ENCODE measurements around the gene ZNF649. TPM values are rescaled to one million over a fixed set of nuclear protein-coding genes. Genes with fewer than 3 reads are reported as not detected.
"Not testable (repeated sequence)": the region's sequence is repeated elsewhere in the genome, so short reads cannot be mapped to it uniquely, and the experiment has no call there.

Gene ZNF649
- polyA plus RNA-seq, 1 donor from 2014 or later, result 9.8 TPM

DNA sequence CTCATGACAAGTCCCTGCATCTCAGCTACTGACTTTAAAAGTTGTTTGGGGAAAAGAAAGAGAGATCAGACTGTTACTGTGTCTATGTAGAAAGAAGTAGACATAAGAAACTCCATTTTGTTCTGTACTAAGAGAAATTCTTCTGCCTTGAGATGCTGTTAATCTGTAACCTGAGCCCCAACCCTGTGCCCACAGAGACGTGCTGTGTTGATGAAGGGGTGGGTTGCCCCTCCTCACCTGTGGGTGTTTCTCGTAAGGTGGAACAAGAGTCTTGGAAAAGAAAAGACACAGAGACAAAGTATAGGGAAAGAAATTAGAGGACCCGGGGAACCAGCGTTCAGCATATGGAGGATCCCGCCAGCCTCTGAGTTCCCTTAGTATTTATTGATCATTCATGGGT, 3.2 kb upstream of the ZNF649 start:
- H3K4me3 Mint-ChIP-seq, result not testable (repeated sequence)

DNA sequence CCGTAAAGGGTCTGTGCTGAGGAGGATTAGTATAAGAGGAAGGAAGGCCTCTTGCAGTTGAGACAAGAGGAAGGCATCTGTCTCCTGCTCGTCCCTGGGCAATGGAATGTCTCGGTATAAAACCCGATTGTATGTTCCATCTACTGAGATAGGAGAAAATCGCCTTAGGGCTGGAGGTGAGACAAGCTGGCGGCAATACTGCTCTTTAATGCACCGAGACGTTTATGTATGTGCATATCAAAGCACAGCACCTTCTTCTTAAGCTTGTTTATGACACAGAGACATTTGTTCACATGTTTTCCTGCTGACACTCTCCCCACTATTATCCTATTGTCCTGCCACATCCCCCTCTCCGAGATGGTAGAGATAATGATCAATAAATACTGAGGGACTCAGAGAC, 1.3 kb upstream of the ZNF649 start:
- H3K4me1 Mint-ChIP-seq, result peaks cover 11 to 19% (median 16%) of the 10 kb centered on the region in 3 donors
- not testable (repeated sequence) for H3K36me3 Mint-ChIP-seq, H3K27ac Mint-ChIP-seq
- peaks cover 15% of the 10 kb centered on the region for H3K27me3 Mint-ChIP-seq
- H3K4me3 Mint-ChIP-seq, result peak overlapping the region in 2 of 4 donors; percentile 41 to 60
- H3K9me3 Mint-ChIP-seq, result peaks cover 8 to 42% (median 41%) of the 10 kb centered on the region in 3 donors

More for the DNA sequence above, 3.2 kb upstream of the ZNF649 start:
- peaks cover 15% of the 10 kb centered on the region for H3K27me3 Mint-ChIP-seq
- peaks cover 11 to 16% (median 13%) of the 10 kb centered on the region in 3 donors for H3K4me1 Mint-ChIP-seq
- H3K27ac Mint-ChIP-seq, H3K36me3 Mint-ChIP-seq: not testable (repeated sequence)
- peaks cover 13 to 46% (median 41%) of the 10 kb centered on the region in 3 donors for H3K9me3 Mint-ChIP-seq

DNA sequence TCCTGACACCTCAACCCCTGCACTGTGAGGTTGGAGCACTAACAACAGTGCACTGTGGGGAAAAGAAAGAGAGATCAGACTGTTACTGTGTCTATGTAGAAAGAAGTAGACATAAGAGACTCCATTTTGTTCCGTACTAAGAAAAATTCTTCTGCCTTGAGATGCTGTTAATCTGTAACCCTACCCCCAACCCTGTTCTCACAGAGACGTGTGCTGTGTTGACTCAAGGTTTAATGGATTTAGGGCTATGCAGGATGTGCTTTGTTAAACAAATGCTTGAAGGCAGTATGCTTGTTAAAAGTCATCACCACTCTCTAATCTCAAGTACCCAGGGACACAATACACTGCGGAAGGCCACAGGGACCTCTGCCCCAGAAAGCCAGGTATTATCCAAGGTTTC, 822 bp upstream of the ZNF649 start:
- H3K4me3 Mint-ChIP-seq, result peak overlapping the region in 1 of 4 donors; percentile 41
- peaks cover 11 to 19% (median 16%) of the 10 kb centered on the region in 3 donors for H3K4me1 Mint-ChIP-seq
- H3K9me3 Mint-ChIP-seq, result peaks cover 8 to 45% (median 44%) of the 10 kb centered on the region in 3 donors
- not testable (repeated sequence) for H3K27ac Mint-ChIP-seq
- peaks cover 15% of the 10 kb centered on the region for H3K27me3 Mint-ChIP-seq
- peaks cover 11% of the 10 kb centered on the region for H3K36me3 Mint-ChIP-seq

DNA sequence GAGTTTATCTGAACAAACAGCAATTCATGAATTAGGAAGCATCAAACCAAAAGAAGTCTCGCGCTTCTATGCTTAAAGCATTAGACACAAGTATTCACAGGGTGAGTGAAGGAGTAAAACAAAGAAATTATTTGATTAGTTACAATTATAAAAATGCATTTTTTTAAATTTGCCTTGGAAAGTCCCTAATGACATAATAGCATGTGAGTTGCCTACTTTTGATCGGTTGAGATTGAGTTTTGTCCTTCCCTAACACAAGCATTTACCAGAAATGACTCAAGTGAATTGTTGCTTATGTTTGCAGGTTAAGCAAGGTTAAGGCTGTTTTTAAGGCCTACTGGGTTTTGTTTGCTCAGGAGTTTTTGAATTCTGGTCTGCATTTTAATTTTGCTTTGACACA, 389 bp upstream of the ZNF649 start:
- Mint-ChIP-seq H3K4me3 (peak overlapping the region; percentile 93 to 100 (median 100)), H3K36me3 (peaks cover 12% of the 10 kb centered on the region), H3K4me1 (peaks cover 11 to 19% (median 16%) of the 10 kb centered on the region in 3 donors), H3K27ac (peak overlapping the region in 2 of 3 donors; percentile 36 to 92), H3K9me3 (peaks cover 8 to 49% (median 44%) of the 10 kb centered on the region in 3 donors), H3K27me3 (peaks cover 15% of the 10 kb centered on the region)

DNA sequence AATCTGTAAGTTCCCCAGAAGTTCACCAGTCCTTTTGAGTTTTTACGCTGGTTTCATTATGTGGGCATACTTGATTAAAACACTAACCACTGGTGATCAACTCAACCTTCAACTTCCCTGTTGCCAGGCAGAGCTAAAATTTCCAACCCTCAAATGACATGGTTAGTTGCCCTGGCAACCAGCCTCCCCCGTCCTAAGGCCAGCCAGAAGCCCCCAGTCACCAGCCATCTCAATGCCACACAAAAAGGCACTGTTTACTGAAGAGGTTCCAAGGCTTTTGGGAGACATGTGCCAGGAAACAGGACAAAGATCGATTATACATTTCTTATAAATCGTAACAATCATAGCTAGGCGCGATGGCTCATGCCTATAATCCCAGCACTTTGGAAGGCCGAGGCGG, 1.6 kb downstream of the ZNF649 start:
- Mint-ChIP-seq H3K27me3 (peaks cover 12% of the 10 kb centered on the region), H3K4me1 (peaks cover 11 to 19% (median 18%) of the 10 kb centered on the region in 3 donors), H3K9me3 (peaks cover 8 to 49% (median 33%) of the 10 kb centered on the region in 3 donors), H3K27ac (peak overlapping the region in 1 of 3 donors; percentile 43), H3K4me3 (peak overlapping the region; percentile 63 to 100 (median 83)), H3K36me3 (peaks cover 17% of the 10 kb centered on the region)

DNA sequence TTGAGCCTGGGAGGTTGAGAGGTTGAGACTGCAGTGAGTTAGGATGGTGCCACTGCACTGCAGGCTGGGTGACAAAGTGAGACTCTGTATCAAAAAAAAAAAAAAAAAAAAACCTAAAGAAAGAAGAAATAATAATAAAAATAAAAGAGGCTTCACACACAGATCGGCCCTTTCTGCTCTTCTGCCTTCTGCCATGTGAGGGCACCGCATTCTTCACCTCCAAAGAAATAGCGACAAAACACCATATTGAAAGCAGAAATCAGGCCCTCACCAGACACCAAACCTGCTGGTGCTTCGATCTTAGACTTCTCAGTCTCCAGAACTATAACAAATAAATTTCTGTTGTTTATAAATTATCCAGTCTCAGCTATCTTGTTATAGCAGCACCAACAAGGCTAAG, 3.0 kb downstream of the ZNF649 start:
- peak overlapping the region in 1 of 4 donors; percentile 93 for H3K4me3 Mint-ChIP-seq
- peaks cover 5 to 45% (median 32%) of the 10 kb centered on the region in 3 donors for H3K9me3 Mint-ChIP-seq
- peaks cover 2% of the 10 kb centered on the region for H3K27me3 Mint-ChIP-seq
- H3K36me3 Mint-ChIP-seq, result peaks cover 28% of the 10 kb centered on the region
- no peak overlapping the region for H3K27ac Mint-ChIP-seq
- H3K4me1 Mint-ChIP-seq, result peaks cover 11 to 19% (median 18%) of the 10 kb centered on the region in 3 donors

DNA sequence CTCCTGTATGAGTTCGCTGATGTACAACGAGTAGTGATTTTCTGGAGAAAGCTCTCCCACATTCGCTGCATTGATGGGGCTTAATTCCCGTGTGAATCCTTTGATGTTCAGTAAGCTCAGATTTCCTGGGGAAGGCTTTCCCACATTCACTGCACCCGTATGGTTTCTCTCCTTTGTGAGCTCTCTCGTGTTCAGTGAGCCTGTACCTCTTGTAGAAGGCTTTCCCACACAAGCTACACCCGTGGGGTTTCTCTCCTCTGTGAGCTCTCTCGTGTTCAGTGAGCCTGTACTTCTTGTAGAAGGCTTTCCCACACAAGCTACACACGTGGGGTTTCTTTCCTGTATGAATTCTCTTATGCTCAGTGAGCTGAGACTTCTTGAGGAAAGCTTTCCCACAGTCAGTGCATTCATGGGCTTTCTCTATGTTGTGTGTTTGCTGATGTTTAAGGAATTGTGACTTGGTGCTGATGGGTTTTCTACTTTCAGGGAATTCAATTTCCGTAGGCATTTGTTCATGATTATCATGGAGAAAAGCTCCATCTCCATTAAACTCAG, 13.5 kb downstream of the ZNF649 start:
- no peaks in the 10 kb centered on the region for H3K27me3 Mint-ChIP-seq
- H3K4me1 Mint-ChIP-seq, result peaks cover 0 to 9% (median 3%) of the 10 kb centered on the region in 3 donors
- peak overlapping the region in 1 of 3 donors; percentile 45 for H3K27ac Mint-ChIP-seq
- peaks cover 23 to 63% (median 42%) of the 10 kb centered on the region in 3 donors for H3K9me3 Mint-ChIP-seq
- H3K4me3 Mint-ChIP-seq, result peak overlapping the region in 1 of 4 donors; percentile 28
- peaks cover 54% of the 10 kb centered on the region for H3K36me3 Mint-ChIP-seq

DNA sequence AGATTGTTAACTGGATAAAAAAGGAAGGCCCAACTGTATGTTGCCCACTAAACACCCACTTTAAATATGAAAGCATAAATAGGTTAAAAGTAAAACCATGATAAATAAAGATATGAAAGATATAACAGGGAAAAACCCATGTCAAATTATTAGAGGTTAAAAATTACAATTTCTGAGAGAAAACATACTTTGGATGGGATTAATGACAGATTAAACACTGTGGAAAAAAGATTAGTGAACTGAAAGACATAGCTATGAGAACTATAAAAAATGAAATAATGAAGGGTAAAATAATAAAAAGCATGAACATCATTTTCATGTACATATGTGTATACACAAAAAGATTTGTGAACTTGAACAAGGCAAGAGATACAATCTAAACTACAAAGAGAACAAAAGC, 14.9 kb downstream of the ZNF649 start:
- peaks cover 19 to 63% (median 43%) of the 10 kb centered on the region in 3 donors for H3K9me3 Mint-ChIP-seq
- no peaks in the 10 kb centered on the region for H3K27me3 Mint-ChIP-seq
- H3K36me3 Mint-ChIP-seq, result peaks cover 41% of the 10 kb centered on the region
- no peak overlapping the region for H3K4me3 Mint-ChIP-seq
- peak overlapping the region in 1 of 3 donors; percentile 41 for H3K27ac Mint-ChIP-seq
- H3K4me1 Mint-ChIP-seq, result peaks cover 0 to 9% (median 3%) of the 10 kb centered on the region in 3 donors

DNA sequence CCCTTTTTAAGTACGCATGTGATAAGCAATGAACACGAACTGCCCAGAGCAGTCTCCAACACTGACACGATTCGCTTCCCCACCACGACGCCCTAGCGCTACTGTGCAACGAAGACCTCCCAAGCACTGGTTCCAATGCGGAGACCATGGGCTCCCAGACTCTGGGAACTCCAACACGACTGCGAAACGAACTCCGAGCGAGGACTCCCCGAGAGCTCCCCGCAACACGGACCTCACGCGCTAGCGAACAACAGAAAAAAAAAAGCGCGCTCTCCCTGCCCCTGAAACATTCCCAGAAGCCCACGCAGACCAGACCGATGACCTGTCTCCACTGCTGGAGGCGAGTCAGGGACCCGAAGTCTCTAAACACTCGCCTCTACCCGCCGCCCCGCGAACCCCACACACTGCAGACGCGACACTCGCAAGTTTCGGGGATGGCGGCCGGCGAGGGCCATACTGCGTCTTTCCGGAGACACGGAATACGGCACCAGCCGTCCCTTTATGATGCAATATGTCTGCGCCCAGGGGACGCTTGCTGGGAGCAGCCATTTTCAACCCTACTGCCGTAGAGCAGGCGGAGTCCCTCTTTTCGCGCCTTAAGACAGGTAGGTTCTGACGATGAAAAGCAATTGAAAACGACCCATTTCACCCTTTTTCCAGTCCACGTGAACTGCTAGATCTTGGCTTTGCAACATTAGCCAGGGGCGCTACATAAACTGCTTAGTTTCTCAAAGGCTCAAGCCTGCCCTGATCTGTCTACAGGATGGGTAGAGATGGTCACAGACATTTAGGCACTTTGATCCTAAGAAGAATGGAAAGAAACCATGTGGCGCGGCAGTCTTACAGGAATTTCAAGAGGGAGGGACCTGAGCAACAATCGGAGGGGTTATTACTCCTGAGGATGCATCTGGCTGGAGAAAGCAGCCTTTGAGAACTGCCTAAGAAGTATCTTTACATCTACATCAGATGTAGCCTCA, 17.0 kb downstream of the ZNF649 start, which contains the start of gene ZNF577:
Gene ZNF577 (minus strand): TSS at position 430 of the 977 bp plus-strand sequence. CDS start 7,569 bp downstream, outside the sequence.
- Mint-ChIP-seq H3K9me3 (peaks cover 11 to 58% (median 34%) of the 10 kb centered on the region in 3 donors), H3K4me3 (peak within 1 kb of the TSS; percentile 87 to 98 (median 98)), H3K4me1 (peaks cover 0 to 9% (median 3%) of the 10 kb centered on the region in 3 donors), H3K27me3 (no peaks in the 10 kb centered on the region), H3K36me3 (peaks cover 32% of the 10 kb centered on the region), H3K27ac (peak within 1 kb of the TSS; percentile 74 to 92 (median 89))

DNA sequence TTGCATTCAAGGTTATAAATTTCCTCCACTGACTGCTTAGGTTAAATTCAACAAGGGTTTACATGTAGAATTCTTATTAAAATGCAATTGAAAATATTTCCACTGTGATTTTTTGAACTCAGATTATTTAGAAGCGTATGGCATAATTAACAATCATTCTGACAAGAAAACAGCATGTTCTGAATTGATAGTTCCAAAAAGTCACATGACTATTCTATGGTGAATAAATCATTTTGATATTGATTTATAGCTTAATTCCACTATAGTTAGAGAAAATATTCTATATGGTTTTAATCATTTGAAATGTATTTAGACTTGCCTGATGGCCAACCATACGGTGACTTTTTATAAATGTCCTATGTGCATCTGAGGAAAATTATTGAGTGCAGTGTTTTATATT, 20.1 kb downstream of the ZNF649 start:
- H3K27me3 Mint-ChIP-seq, result no peaks in the 10 kb centered on the region
- no peak overlapping the region for H3K4me3 Mint-ChIP-seq
- no peak overlapping the region for H3K27ac Mint-ChIP-seq
- H3K4me1 Mint-ChIP-seq, result peaks cover 0 to 9% (median 3%) of the 10 kb centered on the region in 3 donors
- H3K36me3 Mint-ChIP-seq, result peaks cover 37% of the 10 kb centered on the region
- peaks cover 18 to 60% (median 44%) of the 10 kb centered on the region in 3 donors for H3K9me3 Mint-ChIP-seq

DNA sequence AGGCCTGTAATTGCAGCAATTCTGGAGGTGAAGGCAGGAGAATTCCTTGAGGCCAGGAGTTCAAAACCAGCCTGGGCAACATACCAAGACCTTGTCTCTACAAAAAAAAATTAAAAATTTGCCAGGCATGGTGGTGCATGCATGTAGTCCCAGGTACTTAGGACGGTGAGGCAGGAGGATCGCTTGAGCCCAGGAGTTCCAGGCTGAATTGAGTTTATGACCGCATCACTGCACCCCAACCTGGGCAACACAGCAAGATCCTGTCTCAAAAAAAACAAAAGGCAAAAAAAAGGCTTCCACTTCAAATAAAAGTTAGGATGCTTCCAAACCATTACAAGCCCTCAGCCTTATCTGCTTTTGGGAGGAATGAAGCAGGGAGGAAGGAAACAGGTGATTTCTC, 22.3 kb downstream of the ZNF649 start:
- H3K27me3 Mint-ChIP-seq, result no peaks in the 10 kb centered on the region
- H3K4me1 Mint-ChIP-seq, result peaks cover 0 to 3% (median under 1%) of the 10 kb centered on the region in 3 donors
- no peak overlapping the region for H3K4me3 Mint-ChIP-seq
- H3K9me3 Mint-ChIP-seq, result peaks cover 18 to 54% (median 48%) of the 10 kb centered on the region in 3 donors
- peaks cover 43% of the 10 kb centered on the region for H3K36me3 Mint-ChIP-seq
- no peak overlapping the region for H3K27ac Mint-ChIP-seq

DNA sequence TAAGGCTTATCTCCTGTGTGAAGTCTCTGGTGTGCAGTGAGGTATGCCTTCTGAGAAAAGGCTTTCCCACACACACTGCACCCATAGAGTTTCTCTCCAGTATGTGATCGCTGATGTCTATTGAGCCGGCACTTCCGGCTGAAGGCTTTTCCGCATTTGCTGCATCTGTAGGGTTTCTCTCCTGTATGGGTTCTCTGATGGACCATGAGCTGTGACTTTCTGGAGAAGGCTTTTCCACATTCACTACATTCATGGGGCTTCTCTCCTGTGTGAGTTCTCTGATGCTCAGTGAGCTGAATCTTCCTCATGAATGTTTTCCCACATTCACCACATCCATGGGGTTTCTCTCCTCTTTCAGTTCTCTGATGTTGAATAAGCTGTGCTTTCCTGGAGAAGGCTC, 31.7 kb downstream of the ZNF649 start:
- no peaks in the 10 kb centered on the region for H3K27me3 Mint-ChIP-seq
- H3K36me3 Mint-ChIP-seq, result peaks cover 43% of the 10 kb centered on the region
- H3K27ac Mint-ChIP-seq, result no peak overlapping the region

DNA sequence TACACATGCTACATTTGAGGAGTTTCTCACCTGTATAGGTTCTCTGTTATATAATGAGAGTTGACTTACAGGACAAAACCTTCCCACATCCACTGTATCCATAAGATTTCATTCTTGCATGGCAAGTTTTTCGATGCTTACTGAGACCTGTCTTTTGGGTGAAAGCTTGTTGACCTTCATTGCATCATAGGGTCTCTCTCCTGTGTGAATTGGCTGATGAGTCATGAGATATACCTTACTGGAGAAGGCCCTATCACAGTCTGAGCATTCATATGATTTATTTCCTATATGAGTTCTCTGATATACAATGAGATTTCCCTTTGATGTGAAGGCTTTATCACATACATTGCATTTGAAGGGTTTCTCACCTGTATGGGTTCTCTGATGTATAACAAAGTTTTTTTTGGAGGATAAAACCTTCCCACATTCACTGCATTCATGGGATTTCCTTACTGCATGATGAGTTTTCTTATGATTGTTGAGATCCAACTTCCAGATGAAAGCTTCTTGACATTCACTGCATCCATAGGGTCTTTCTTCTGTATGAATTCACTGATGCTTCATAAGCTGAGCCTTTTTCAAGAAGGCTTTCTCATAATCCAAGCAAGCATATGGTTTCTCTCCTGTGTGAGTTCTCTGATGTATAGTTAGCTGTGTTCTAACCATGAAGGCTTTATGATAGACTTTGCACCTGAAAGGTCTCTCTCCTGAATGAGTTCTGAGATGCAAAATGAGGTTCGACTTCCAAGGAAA, 42.8 kb downstream of the ZNF649 start:
- H3K4me1 Mint-ChIP-seq, result no peaks in the 10 kb centered on the region

More for the DNA sequence above, 31.7 kb downstream of the ZNF649 start:
- Mint-ChIP-seq H3K4me1 (peaks cover 0 to 2% (median 0%) of the 10 kb centered on the region in 3 donors), H3K4me3 (no peak overlapping the region), H3K9me3 (peaks cover 28 to 72% (median 69%) of the 10 kb centered on the region in 3 donors)

More for the DNA sequence above, 42.8 kb downstream of the ZNF649 start:
- Mint-ChIP-seq H3K4me3 (no peak overlapping the region), H3K27me3 (no peaks in the 10 kb centered on the region), H3K9me3 (peaks cover 10 to 47% (median 31%) of the 10 kb centered on the region in 3 donors), H3K27ac (no peak overlapping the region), H3K36me3 (peaks cover 7% of the 10 kb centered on the region)
